SJCRH30 (cell line): ENCODE data around the gene TTC28. TPM values are rescaled to one million over a fixed set of nuclear protein-coding genes. Genes with fewer than 3 reads are reported as not detected.

Experiments
- DNase-seq, 2 experiments: peaks; one replicate each; pipeline ENCODE4 v3.0.0-alpha.2; 2015 to 2020
- H3K27ac ChIP-seq: fragments of 250-450 bp; sonication (Bioruptor Pico); 2 replicates; pipeline ENCODE4 v1.5.1; 2020; ENCODE audit warnings: mild to moderate bottlenecking, moderate library complexity
- H3K27me3 ChIP-seq: fragments of 250-450 bp; sonication (Bioruptor Pico); 2 replicates; pipeline ENCODE4 v1.5.1; 2020; ENCODE audit warnings: mild to moderate bottlenecking, moderate library complexity
- H3K36me3 ChIP-seq: fragments of 250-450 bp; sonication (Bioruptor Pico); 2 replicates; pipeline ENCODE4 v1.5.1; 2020; ENCODE audit warnings: mild to moderate bottlenecking, moderate library complexity
- H3K4me1 ChIP-seq: fragments of 250-450 bp; sonication (Bioruptor Pico); 2 replicates; pipeline ENCODE4 v1.5.1; 2020; ENCODE audit warnings: mild to moderate bottlenecking, moderate library complexity
- H3K4me3 ChIP-seq: fragments of 250-450 bp; sonication (Bioruptor Pico); 2 replicates; pipeline ENCODE4 v1.5.1; 2020; ENCODE audit warnings: mild to moderate bottlenecking, moderate library complexity
- H3K9me3 ChIP-seq: fragments of 250-450 bp; sonication (Bioruptor Pico); replicated peaks from 2 replicates; pipeline ENCODE4 v1.5.1; 2020; ENCODE audit warnings: mild to moderate bottlenecking, moderate library complexity
- total RNA-seq: library from RNA; depleted of rRNA; stranded (reverse); fragments of >200 nt; shearing (Covaris generic); gene quantifications from 2 replicates; pipeline ENCODE4 v1.2.3, GENCODE V29; 2014

TTC28 gene
- total RNA-seq, 1 experiment from 2014 or later: 12.8 TPM

DNA sequence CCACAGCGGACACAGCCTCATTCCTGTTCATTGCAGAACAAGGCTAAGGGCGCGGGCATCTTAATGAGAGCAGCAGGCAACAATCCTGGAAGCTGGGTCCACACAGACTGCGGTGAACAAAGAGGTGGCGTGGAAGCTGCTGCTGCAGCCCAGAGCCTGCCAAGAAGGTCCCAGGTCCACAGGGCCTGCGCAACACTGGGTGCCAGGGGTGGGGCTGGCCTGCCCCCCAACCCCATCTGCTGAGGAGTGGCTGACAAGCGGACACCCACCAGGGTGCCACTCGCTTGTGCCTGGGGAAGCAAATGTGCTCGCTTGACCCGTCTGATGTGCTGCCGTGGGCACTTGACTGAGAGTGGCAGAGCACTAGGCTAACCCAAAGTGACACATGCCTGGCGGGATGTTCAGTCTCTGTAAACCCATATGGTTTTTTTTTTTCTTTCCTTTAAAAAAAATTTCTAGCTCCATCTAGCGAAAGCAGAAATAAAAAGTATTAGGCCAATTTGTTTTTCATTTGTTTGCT is 677.4 kb downstream of the TTC28 start:
- Histone ChIP-seq H3K27me3 (no peaks in the 10 kb centered on the region), H3K4me1 (peaks cover 16% of the 10 kb centered on the region), H3K36me3 (no peaks in the 10 kb centered on the region), H3K9me3 (no peaks in the 10 kb centered on the region), H3K4me3 (no peak overlapping the region), H3K27ac (no peak overlapping the region)
- DNase-seq: no peak

- no peaks in the 10 kb centered on the region for H3K27me3 ChIP-seq
- peaks cover 16% of the 10 kb centered on the region for H3K4me1 ChIP-seq
- no peaks in the 10 kb centered on the region for H3K36me3 ChIP-seq
- no peak overlapping the region for H3K4me3 ChIP-seq
- no peak overlapping the region for H3K27ac ChIP-seq
- H3K9me3 ChIP-seq: no peaks in the 10 kb centered on the region
- no peak for DNase-seq
Observed at GRCh38 chr22:28001171-28001835, 678.3 kb downstream of the TTC28 start.

- peaks cover 11% of the 10 kb centered on the region for H3K4me1 ChIP-seq
- no peaks in the 10 kb centered on the region for H3K27me3 ChIP-seq
- H3K4me3 ChIP-seq: no peak overlapping the region
- no peak for DNase-seq
- no peaks in the 10 kb centered on the region for H3K36me3 ChIP-seq
- no peak overlapping the region for H3K27ac ChIP-seq
- H3K9me3 ChIP-seq: no peaks in the 10 kb centered on the region
Observed at GRCh38 chr22:28000361-28000760, 679.3 kb downstream of the TTC28 start.

DNA sequence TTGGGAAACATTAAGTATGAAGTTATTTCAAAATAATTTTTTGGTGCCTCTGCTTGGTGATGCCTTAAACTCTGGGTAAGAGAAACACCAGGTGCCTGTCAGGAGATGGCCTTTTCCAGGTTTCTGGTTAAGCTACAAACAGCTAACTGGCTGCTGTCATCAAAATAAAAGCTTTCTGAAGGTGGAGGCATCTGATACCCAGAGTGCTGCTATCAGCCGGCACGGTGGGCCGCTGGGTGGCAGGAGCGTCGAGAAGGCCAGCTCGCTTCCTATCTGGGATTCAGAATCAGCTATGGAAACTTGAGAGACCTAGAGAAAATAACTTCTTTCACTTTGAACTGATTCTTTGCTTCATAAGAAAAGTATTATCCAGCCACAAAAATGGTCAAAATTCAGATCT is 679.8 kb downstream of the TTC28 start:
- no peaks in the 10 kb centered on the region for H3K36me3 ChIP-seq
- no peaks in the 10 kb centered on the region for H3K27me3 ChIP-seq
- peaks cover 6% of the 10 kb centered on the region for H3K4me1 ChIP-seq
- H3K4me3 ChIP-seq: no peak overlapping the region
- no peaks in the 10 kb centered on the region for H3K9me3 ChIP-seq
- no peak overlapping the region for H3K27ac ChIP-seq
- DNase-seq: no peak

DNA sequence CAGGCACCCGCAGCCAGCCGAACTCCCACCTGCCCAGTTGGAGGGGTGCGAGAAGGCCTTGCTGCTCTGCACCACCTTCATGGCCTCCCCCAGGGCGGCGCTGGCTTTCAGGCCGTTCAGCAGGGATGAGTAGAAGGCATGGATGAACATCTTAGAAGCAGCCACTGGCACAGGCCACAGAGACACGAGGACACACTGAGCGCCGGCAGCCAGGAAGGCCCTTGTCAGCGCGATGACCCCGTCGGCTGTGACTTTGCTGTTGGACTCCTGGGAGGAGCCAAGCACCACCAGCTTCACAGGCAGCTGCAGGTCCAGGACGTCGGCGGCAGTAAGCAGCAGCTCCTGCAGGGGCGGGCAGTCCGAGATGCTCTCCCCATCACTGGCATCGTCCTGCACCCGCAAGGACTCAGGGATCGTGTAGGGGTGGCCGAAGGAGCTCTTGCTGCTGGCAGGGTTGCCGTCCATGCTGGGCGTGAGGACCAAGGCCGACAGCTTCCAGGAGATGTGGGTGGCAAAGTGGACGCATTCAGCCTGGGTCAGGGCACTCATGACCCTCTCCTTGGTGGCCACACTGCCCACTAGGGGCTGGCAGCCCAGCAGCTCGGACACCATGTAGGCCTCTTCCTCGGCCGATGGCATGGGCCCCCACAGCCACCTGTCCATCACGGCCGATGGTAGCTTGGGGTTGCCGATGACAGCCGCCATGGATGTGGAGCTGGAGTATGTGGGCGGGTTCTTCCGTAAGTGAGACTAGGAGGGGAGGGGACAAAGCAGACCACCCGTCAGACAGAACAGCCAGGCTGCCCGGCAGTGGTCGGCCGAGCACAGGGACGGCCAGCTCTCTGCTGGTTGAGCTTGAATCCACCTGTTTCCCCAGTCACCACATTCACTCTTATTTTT is 680.9 kb downstream of the TTC28 start:
- H3K36me3 ChIP-seq: no peaks in the 10 kb centered on the region
- H3K4me1 ChIP-seq: no peaks in the 10 kb centered on the region
- no peak for DNase-seq
- no peak overlapping the region for H3K27ac ChIP-seq
- H3K27me3 ChIP-seq: no peaks in the 10 kb centered on the region
- no peak overlapping the region for H3K4me3 ChIP-seq
- H3K9me3 ChIP-seq: no peaks in the 10 kb centered on the region

DNA sequence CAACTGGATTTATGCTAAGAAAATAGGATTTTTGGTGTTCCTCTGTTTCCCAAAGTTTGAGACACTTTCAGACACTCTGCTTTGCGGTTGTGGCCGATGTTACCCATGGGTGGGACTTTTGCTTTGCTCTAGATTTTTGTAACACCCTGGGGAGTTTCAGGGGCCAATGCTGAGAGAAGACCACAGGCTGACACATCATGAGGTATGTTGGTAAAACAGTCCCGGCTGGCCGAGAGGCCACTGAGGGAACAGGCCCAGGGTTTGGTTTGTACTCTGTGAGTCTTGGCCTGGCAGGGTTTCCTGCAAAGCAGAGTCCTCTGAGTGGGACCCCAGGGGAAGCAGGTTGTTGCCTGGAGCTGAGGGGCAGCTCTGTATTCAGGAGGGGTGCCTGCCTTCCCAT is 682.1 kb downstream of the TTC28 start:
- no peaks in the 10 kb centered on the region for H3K36me3 ChIP-seq
- no peaks in the 10 kb centered on the region for H3K27me3 ChIP-seq
- no peaks in the 10 kb centered on the region for H3K9me3 ChIP-seq
- no peak overlapping the region for H3K27ac ChIP-seq
- H3K4me3 ChIP-seq: no peak overlapping the region
- DNase-seq: no peak
- H3K4me1 ChIP-seq: no peaks in the 10 kb centered on the region

DNA sequence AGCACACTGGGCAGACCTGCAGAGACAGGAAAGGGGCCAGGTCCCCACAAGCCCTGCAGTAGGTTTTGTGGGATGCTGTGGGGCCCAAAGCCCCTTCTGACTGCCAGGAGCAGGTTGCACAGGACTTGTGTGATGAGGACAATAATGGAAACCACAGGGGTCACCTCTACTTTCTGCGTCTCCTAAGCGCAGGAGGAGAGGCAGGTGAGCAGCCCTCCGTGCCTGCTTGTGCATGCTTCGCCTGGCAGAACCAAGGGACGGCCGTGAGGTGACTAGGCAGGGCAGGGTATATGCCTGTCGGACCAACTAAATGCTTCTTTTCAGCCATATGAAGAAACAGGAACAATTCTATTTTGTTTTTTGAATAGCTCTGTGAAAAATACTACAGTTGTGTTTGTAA is 682.7 kb downstream of the TTC28 start:
- Histone ChIP-seq H3K27ac (no peak overlapping the region), H3K4me1 (no peaks in the 10 kb centered on the region), H3K27me3 (no peaks in the 10 kb centered on the region), H3K4me3 (no peak overlapping the region), H3K36me3 (no peaks in the 10 kb centered on the region), H3K9me3 (no peaks in the 10 kb centered on the region)
- no peak for DNase-seq

DNA sequence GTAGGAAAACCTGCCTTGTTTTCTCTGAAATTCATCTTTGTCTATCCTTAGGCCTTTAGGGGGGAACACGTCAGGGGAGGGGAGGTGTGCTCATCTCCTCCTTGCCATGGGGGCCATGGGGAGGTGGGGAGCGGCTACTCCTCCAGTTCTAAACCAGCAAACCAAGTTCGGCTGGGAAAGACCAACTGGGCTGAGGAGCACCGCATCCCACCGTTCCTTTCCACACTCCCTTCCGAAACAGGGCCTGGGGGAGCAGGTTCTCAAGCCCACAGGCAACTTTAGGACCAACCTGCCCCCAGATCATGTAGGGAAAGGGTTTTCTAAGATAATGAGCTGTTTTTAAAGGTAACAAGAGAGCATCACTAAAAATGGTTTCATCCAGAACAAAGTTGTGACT is 683.1 kb downstream of the TTC28 start:
- Histone ChIP-seq H3K4me3 (no peak overlapping the region), H3K4me1 (no peaks in the 10 kb centered on the region), H3K9me3 (no peaks in the 10 kb centered on the region), H3K27me3 (no peaks in the 10 kb centered on the region), H3K27ac (no peak overlapping the region), H3K36me3 (no peaks in the 10 kb centered on the region)
- no peak for DNase-seq

GRCh38 chr22:27995801-27996528 is 683.7 kb downstream of the TTC28 start:
- Histone ChIP-seq H3K4me1 (no peaks in the 10 kb centered on the region), H3K9me3 (no peaks in the 10 kb centered on the region), H3K27me3 (no peaks in the 10 kb centered on the region), H3K27ac (no peak overlapping the region), H3K36me3 (no peaks in the 10 kb centered on the region), H3K4me3 (no peak overlapping the region)
- no peak for DNase-seq

DNA sequence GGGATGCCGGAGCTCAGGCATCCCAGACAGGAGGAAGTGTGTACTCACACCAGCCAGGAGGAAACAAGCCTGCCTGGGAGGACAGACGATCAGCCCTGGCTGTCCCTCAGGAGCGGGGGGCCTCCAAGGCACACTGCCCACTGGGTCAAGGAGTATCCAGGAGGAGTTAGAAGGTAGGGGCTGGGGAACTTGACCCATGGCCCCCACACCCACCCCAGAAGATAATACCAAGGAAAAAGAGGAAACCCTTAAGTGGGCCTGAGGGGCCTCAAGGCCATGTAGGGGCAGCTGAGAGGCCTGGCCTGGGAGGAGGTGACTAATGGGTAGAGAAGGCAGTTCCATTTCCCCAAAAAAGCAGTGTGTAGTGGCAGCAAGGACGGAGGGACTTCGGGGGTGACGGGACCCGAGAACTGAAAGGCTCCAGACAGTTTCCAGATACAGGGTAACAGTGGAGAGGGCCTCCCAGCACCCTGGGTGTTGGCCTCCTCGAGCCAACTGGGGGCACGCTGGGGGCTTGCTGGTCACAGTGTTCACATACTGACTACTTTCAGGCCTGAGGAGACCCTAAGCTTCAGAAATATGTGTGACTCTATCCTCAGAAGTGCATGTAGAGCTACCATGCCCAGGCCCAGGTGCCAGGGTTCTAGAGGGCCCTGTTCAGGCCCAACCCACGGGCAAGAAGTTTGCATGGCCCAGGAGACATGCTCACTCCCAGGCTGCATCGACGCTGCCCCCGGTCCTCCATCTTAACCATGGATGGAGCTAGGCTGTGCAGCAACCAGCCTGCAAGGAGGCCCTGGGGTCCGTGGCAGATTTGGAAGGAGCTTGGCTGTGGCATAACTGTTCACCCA is 684.9 kb downstream of the TTC28 start:
- no peaks in the 10 kb centered on the region for H3K27me3 ChIP-seq
- no peaks in the 10 kb centered on the region for H3K36me3 ChIP-seq
- H3K4me3 ChIP-seq: no peak overlapping the region
- no peak overlapping the region for H3K27ac ChIP-seq
- DNase-seq: no peak
- no peaks in the 10 kb centered on the region for H3K9me3 ChIP-seq
- no peaks in the 10 kb centered on the region for H3K4me1 ChIP-seq

- H3K4me1 ChIP-seq: no peaks in the 10 kb centered on the region
- no peaks in the 10 kb centered on the region for H3K27me3 ChIP-seq
- no peak for DNase-seq
- no peak overlapping the region for H3K4me3 ChIP-seq
- H3K27ac ChIP-seq: no peak overlapping the region
- no peaks in the 10 kb centered on the region for H3K36me3 ChIP-seq
- no peaks in the 10 kb centered on the region for H3K9me3 ChIP-seq
Observed at GRCh38 chr22:27993774-27994350, 685.8 kb downstream of the TTC28 start.

DNA sequence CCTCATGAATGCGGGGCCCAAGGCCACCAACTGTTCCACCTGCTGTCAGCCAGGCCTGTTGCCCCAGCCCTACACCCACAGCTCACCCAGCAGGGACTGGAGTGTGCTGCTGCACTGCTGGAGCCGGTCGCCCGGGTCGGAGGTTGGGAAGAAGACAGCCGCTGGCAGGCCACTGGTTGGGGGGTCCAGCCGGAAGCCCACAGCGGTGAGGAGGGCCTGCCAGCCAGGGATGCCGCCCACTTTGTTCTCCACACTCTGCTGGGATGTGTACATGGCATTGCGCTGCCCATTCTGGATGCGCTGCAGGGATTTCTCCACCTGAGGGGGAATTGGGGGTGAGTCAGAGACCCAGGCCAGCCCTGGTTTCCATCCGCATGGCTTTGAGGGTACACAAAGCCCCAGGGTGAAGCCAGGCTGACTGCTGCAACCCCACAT is 686.4 kb downstream of the TTC28 start:
- Histone ChIP-seq H3K27ac (no peak overlapping the region), H3K4me1 (no peaks in the 10 kb centered on the region), H3K27me3 (no peaks in the 10 kb centered on the region), H3K9me3 (no peaks in the 10 kb centered on the region), H3K36me3 (no peaks in the 10 kb centered on the region), H3K4me3 (no peak overlapping the region)
- no peak for DNase-seq

DNA sequence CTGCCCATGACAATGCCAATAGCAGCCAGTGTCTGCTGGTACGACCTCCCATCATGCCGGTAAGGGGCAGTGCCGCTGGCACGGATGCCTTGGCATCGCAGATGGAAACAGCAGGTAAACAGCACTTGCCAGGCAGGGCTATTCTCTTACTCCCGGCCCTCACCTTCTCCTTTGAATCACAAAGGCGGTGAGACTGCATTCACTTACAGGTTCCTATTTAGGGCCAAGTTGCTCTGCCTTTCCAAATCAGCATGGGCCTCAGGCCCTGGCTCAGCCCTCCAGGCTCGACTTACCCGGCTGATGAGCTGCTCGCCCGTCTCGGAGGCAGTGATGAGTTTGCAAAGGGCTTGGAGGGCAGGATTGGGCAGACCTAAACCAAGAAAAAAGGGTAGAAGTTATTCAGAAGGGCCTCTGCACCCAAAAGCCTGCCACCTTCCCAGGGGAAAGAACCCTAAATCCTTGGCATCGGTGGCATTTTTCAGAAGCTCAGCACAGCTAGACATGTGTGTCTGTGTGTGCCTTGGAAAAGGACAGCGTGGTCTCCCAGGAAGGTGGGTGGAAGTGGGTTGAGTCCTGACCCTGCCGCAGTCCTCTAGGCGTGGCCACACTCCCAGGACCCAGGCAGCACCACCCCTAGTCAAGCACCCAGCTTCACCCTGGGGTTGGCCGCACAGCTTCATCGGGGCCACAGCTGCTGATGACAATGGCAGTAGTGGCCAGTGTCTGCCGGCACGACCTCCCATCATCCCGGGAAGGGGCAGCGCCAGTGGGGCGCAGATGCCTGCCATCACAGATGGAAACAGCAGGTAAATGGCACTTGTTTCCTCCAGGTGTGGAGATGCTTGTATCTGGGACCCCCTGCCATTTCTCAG is 687.1 kb downstream of the TTC28 start:
- DNase-seq: no peak
- no peaks in the 10 kb centered on the region for H3K27me3 ChIP-seq
- no peaks in the 10 kb centered on the region for H3K36me3 ChIP-seq
- H3K4me1 ChIP-seq: peaks cover 4% of the 10 kb centered on the region
- H3K4me3 ChIP-seq: no peak overlapping the region
- H3K9me3 ChIP-seq: no peaks in the 10 kb centered on the region
- H3K27ac ChIP-seq: no peak overlapping the region
